H1 (cell line): ENCODE measurements around the gene KIAA0319L. TPM values are rescaled to one million over a fixed set of nuclear protein-coding genes. Genes with fewer than 3 reads are reported as not detected.

Experiments
- ASH2L ChIP-seq: fragments of 200-600, 300-600 bp; sonication (generic); IDR thresholded peaks from one replicate; pipeline ENCODE4 v1.7.1; 2017; ENCODE audit warnings: low read length
- BACH1 ChIP-seq: IDR thresholded peaks from 2 replicates; pipeline ENCODE4 v1.6.1; 2012; ENCODE audit warnings: low read length, improper control_type of control experiment
- CTBP2 ChIP-seq: IDR thresholded peaks from 2 replicates; pipeline ENCODE4 v1.7.0; 2011; ENCODE audit warnings: borderline replicate concordance, mild to moderate bottlenecking, moderate library complexity, mixed read lengths, low read length; ENCODE audit not compliant: insufficient read depth, insufficient read length
- EZH2 ChIP-seq: fragments of 200-600 bp; sonication (generic); IDR thresholded peaks from 2 replicates; pipeline ENCODE4 v1.7.1; 2012; ENCODE audit warnings: low read depth, mild to moderate bottlenecking, moderate library complexity, low read length, inconsistent platforms; ENCODE audit not compliant: severe bottlenecking
- HDAC2 ChIP-seq, 2 experiments: fragments of 300-600 bp in 1 of 2; sonication (generic) in 1 of 2; IDR thresholded peaks; 2 replicates each; pipeline ENCODE4 v1.6.1; 2011 to 2012; ENCODE audit warnings: low read depth in 2 of 2, low read length in 2 of 2, mild to moderate bottlenecking in 2 of 2, moderate library complexity in 2 of 2, borderline replicate concordance in 1 of 2, inconsistent platforms in 1 of 2
- PHF8 ChIP-seq: fragments of 200-600 bp; sonication (generic); conservative IDR thresholded peaks from 2 replicates; pipeline ENCODE4 v1.7.1; 2012; ENCODE audit warnings: low read depth, mild to moderate bottlenecking, inconsistent platforms, low read length, moderate library complexity
- SIN3A ChIP-seq, 2 experiments: IDR thresholded peaks in 1 of 2; conservative IDR thresholded peaks in 1 of 2; 2 replicates each; pipeline ENCODE4 v1.6.1; 2011 to 2012; ENCODE audit warnings: low read length in 2 of 2, improper control_type of control experiment in 1 of 2, low read depth in 1 of 2, mild to moderate bottlenecking in 1 of 2
- SP2 ChIP-seq: IDR thresholded peaks from 2 replicates; pipeline ENCODE4 v1.6.1; 2012; ENCODE audit warnings: mild to moderate bottlenecking, low read length, inconsistent platforms
- polyA plus RNA-seq, 7 experiments: library from polyadenylated mRNA; depleted of rRNA in 3 of 7; stranded (reverse) in 5 of 7; unstranded in 2 of 7; fragments of >200 nt in 5 of 7; fragments of 200-250 nt in 2 of 7; gene quantifications; 1 replicate in 5 of 7; 2 replicates in 1 of 7; 4 replicates in 1 of 7; pipeline versions ENCODE4 v1.2.1 to v1.2.3, GENCODE V29; 2011 to 2013; ENCODE audit warnings: missing spikeins in 2 of 7, mixed read lengths in 2 of 7
- total RNA-seq: library from RNA; stranded (reverse); fragmentation: NEBNext Ultra II Directional; extraction: Animal tissue kit (Norgen Biotek cat#: 25700); gene quantifications from 2 replicates; pipeline ENCODE4 v1.2.1, GENCODE V29; 2021

The KIAA0319L gene
- total and polyA plus RNA-seq, 2 of the 8 experiments (the other 6 are each of a cell fraction or from before 2014, with no cell fraction given), result 40.1 to 55.7 TPM

DNA sequence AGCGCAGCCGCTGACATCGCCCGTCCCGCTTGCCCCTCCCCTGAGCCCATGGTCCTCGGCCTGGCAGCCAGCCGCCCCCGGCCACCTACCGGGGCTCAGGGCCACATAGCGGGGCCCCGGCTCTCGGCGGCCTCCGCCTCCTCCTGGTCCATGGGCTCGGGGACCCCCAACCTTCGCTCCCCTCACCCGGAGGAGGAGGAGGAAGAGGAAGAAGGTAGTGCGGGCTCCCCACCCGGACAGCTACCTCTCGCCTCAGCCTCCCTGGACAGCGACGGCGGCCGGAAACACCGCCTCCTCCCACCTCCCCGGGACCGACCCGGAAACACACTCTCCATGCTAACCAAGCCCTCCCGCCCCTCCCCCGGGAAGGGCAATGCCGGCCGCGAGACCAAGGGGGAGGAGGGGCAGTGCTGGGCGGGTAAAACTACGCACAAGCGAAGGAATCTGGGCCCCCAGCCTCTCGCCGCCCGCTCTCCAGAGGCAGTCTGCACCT, at the start of gene KIAA0319L (continued):
- TF ChIP-seq HDAC2 (IDR thresholded peaks at IDR 0.05; ENCODE audit: borderline replicate concordance in 1 of 2, low read depth in 2 of 2, low read length in 2 of 2) (no peak), BACH1 (no peak), PHF8 (peak; percentile 80; the same call in 1 of the 2 replicates), CTBP2 (no peak), SP2 (no peak), SIN3A (conservative IDR thresholded peaks at IDR 0.05 in 1 of 2, IDR thresholded peaks at IDR 0.05 in 1 of 2; ENCODE audit: low read depth in 1 of 2, low read length in 2 of 2) (peak in 1 of 2 experiments; percentile 70; a peak in 1 of 4 replicates), ASH2L (peak; percentile 92), EZH2 (no peak)
